GM18951 (cell line): Measurements from ENCODE around the gene GLT6D1.

Experiments
- POLR2A ChIP-seq: IDR thresholded peaks from 4 replicates; pipeline ENCODE4 v1.6.1; 2011; ENCODE audit warnings: mild to moderate bottlenecking; ENCODE audit not compliant: insufficient read length, insufficient read depth; ENCODE audit errors: extremely low read depth
- in situ Hi-C: fragments of 300-500 bp; cut with MboI; formaldehyde crosslinking; loops from one replicate; pipeline ENCODE4 v1.12.0; 2022; ENCODE audit warnings: low sequenced_read_pairs, mixed read lengths, inconsistent platforms; ENCODE audit not compliant: unreplicated experiment

GLT6D1 gene

DNA sequence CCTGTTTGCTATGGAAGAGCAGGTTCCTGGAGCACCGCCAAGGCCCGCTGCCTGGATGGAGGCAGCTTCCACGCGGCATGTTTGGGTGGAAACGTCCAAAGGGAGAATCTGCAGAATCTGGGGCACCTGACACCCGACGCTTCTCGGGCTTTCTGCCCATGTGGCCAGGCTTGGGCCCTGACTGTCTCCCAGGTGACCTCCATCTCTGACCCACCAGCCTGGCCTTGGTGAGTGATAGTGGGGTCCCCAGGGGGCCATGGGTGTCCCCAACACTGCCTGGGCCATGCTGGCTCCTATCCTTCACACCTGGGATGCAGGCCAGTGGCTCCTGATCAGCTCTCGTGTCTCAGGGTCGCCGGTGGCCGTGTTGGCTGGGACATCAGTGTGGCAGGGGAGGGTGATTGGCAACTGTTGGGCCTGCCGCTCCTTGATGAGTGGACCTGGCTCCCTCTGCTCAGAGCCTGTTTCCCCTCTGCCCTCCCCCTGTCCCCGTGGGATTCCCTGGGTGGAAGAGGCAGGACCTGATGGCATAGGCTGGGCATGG lies 34.0 kb downstream of the GLT6D1 start:
- TF ChIP-seq POLR2A: no peak
- in situ Hi-C loops: no loop called here

DNA sequence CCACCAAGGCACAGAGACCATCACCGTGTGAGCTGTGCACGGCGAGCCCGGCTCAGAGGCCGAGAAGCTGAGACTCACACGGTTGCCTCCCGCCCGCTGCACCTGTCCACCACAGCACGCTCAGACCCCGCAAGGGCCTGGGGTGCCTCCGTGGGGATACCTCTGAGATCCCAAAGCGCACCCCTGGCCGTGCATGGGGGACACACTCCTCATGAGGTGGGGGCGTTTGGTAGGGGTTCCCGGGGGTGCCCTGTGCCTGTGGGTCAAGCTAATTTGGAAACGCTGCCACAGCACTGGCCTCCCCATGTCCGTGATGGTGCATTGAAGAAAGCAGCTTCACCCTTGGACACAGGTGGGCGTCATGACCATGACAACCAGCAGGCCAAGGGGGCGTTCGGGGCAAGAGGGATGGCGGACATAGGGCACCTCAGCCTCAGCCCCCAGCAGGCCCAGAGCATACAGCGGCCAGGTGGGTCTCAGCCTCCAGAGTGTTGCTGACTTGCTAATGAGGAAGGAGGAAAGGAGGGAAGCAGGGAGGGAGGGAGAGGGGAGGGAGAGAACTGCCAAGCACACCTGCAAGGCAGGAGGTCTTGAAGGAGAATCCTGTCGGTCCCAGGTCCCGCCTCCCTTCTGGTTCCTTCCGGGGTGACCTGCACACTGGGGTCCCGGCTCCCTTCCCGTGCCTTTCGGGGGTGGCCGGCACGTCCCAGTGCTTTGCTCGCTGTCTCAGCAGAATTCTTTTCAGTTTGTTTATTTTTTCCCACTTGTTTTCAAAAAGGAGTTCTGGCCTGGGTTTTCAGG lies 34.7 kb downstream of the GLT6D1 start:
- TF ChIP-seq POLR2A: no peak
- in situ Hi-C loops: no loop called here

DNA sequence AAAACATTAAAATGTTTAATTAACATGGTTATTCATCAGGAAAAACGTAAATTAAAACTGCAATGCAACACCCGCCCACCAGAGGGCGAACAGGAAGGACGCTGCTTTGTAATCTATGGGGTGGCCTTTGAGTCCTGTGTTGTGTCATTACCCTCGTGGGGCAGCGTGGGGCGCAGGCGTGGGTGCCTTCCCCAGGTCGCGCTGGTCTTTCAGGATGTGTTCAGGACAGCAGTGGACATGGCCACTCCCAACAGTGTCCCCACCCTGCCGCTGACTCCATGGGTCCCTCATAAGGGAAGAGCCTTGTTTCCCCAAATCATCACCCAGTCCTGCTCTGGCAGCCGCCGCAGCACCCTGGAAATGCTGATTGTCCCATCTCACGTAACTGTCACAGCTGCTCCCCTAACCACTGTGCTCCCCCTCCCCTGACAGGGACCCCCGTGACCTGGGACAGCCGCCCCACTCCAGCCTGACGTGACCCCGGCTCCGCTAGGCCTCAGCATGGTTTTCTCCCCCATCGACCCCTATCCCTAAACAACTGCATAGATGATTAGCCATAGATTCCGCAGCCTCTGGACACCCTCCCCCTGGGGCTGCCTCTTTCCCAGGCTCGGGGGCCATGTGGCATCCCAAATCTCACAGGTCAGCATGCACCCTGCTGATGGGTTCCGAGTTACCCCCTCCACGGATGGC lies 36.4 kb downstream of the GLT6D1 start:
- TF ChIP-seq POLR2A: no peak
- in situ Hi-C loops: no loop called here

DNA sequence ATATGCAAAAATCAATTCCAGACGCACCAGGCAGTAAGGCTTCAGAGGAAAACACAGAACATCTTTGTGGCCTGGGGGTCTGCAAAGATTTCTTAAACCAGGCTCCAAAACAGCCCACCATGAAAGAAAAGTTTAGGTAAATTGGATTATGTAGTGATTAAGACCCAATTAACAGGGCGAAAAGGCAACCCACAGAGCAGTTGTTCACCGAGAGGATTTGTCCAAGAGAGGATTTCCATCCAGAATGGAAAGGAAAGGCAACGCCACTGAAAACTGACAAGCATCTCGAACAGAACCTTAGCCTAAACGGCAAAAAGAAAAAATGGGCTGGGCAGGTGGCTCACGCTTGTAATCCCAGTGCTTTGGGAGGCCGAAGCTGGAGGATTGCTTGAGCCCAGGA lies 37.4 kb downstream of the GLT6D1 start:
- no peak for TF ChIP-seq POLR2A
- in situ Hi-C loops: no loop called here

DNA sequence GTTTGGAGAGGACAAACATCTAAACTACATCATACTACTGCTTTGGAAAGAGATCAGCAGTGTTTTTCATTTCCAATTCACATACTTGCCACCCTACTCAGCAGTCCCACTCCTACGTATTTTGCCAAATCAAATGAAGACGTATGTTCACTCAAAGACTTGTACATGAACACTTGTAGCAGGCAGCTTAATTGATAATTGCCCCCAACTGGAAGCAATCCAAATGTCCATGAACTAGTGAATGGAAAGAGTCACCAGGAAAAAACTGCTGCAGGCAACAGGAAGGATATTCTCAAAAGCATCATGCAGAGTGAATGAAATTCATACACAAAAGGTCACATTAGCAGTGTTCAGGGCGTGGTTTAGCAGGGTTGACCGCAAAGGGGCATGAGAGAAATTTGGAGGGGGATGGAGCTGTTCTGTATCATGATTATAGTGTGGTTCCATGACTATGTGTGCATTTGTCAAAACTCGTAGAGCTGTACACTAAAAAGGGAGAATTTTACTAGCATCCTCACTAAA lies 39.0 kb downstream of the GLT6D1 start:
- no peak for TF ChIP-seq POLR2A
- in situ Hi-C loops: no loop called here

DNA sequence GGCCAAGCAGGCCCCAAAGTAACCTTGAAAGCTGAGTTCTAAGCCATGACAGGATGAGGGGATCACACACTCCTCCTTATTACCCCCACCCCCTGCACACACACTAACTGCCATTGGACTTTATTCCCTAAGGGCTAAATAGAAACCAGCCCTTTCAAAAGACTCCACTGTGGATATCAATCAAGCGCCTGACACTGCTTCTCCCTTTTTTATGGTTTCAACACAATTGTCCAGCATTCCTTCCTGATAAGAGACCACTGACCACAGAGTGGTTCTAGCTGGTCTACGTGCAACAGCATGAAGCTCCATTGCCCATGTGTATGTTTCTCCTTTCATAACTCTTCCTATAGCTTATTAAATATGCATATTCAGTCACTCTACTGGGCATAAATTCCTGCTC lies 43.1 kb downstream of the GLT6D1 start:
- TF ChIP-seq POLR2A: no peak
- in situ Hi-C loops: no loop called here

DNA sequence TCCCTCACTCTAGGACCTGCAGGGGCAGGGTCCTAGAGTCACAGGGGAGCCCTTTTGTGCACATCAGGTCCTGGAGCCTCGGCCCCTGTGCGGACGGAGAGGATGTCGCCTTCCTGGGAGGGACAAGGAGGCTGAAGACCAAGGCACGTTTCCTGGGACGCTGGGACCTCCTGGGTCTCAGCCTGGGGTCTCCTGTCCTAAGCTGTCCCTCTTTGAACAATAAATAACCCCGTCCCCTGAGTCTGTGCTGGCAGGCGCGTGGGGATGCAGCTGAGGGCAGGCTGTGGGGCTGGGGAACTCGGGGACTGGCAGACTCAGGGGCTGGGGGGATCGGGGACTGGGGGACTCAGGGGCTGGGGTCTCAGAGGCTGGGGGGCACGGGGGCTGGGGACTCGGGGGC lies 46.7 kb downstream of the GLT6D1 start:
- in situ Hi-C loops: no loop called here
- TF ChIP-seq POLR2A: no peak

DNA sequence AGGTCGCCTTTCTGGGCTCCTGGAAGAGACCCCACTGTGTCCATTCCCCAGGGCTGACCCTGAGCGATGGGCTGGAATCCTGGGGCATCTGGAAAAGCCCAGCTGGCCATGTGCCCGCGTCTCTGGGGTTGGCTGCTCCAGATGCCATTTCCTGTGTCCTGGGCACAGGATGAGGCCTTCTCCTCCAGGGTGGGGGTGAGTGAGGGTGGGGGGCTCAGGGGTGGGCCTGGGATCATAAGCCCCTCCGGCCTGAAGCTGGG lies 47.1 kb downstream of the GLT6D1 start:
- in situ Hi-C loops: no loop called here
- no peak for TF ChIP-seq POLR2A

DNA sequence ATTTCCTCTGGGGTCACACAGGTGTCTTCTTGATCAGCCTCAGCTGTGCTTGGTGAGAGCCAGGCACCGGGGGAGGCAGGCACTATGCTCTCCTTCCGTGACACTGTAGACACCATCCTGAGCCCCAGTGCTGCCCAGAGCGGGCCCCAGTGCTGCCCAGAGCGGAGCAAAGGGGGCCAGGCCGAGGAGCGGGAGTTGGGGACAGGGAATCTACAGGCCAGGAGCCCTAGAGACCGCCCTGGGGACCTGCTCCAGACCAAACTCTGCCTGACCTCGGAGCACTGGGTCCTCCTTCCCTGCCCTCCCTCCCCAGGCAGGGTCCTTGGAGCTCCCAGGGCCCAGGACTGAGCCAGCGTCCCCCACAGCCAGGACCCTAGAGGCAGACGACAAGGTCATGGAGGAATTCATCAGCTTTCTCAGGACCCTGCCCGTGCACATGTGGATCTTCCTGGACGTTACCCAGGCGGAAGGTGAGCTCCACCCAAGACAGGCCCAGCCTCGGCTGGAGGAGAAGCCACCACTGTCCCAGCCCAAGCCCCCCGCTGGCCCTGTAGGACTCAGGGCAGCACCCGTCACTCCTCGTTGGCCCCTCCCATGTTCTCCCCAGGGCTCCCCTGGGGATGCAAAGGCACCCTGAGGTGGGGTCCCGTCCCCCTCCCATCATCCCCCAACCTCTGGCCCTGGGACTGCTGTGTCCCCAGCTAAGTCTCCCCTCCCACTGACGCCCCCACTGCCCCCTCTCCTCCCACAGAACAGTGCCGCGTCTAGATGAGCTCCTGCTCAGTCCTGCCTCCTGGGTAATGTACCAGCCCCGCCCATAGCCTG lies 47.6 kb downstream of the GLT6D1 start:
- in situ Hi-C loops: no loop called here
- no peak for TF ChIP-seq POLR2A

DNA sequence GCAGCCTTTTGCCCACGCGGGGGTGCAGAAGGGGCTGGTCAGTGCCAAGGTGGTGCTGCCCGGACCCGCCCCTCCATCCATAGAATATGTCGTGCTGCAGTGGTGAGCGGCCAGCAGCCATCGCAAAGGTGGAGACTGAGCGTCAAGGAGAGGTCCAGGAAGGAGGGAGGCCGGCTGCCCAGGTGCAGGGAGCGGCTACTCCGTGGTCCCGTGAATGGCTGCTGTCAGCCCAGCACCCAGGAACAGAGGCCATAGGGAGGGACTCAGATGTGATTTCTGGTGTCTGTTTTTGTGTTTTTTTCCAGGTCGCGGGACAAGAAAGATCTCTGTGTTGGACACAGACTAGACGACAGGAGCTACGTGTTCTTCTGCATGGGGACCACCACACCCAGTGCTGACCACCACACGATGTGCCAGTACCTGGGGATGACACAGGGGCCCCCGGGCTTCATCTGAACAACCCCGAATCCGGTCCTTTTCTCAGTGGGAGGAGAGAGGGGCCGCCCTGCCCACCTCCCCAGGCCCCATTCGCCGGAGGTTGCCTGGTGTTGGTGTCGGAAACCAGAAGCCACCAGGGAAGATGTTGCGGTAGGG lies 48.8 kb downstream of the GLT6D1 start:
- in situ Hi-C loops: no loop called here
- no peak for TF ChIP-seq POLR2A

DNA sequence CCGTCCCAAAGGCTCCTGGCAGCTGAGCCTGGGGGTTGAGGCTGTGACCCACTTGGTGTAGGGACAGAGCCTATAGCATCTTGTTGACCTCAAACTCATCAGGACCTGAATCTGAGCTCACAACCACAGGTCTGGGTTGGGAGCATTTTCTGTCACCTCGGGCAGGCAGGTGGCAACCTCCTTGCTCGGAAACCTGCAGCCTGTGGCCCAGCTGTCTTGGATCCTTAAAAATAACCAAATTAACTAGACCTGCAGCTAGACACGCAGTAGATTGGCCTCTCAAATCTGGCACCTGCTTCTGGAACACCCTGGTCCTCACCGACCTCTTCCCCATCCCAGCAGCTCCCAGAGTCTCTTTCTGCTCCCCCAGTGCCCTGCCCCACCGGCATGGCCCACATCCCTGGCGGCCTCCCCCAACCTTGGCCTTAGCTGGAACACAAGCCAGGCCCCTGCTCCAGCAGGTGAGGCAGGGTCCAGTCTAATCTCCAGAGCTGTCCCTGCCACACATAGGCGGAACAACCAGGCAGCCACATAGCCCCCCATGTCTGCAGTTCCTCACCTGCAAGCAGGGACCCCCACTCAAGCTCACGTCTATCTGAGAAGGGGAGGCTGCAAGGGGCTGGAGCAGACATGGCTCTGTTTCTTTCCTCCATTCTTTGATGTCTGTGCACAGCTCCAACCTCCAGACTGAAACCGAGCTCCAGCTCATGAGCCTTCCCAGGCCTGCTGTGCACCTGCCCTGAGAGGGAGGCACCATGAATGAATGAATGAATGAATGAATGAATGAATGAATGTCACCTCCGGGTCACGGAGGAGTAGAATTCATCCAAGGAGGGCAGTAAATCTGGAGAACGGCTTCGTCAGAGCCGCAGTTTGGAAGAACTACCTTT lies 49.5 kb downstream of the GLT6D1 start:
- no peak for TF ChIP-seq POLR2A
- in situ Hi-C loops: no loop called here
